ENCODE results near the gene TIMM50.
"Not testable (repeated sequence)": the region's sequence is repeated elsewhere in the genome, so short reads cannot be mapped to it uniquely, and the experiment has no call there.

The TIMM50 gene

GRCh38 chr19:39480337-39481228 is at the start of gene TIMM50:
Gene TIMM50, plus strand, starts transcription at chr19:39480838. Its CDS starts 16 bp downstream, at chr19:39480854.
- peak; percentile 92 for DNase-seq (ENCODE audit: low spot score)

- DNase-seq (ENCODE audit: low spot score), result no peak
Measured at GRCh38 chr19:39432677-39433025, 48.0 kb upstream of the TIMM50 start.

- DNase-seq (ENCODE audit: low spot score), result no peak
Measured at GRCh38 chr19:39433480-39434079, 47.1 kb upstream of the TIMM50 start.

- DNase-seq (ENCODE audit: low spot score), result no peak
Measured at GRCh38 chr19:39434123-39435076, 46.2 kb upstream of the TIMM50 start.

GRCh38 chr19:39435499-39436349 is 44.9 kb upstream of the TIMM50 start, which contains the start of gene RPS16:
Gene RPS16, minus strand, starts transcription at chr19:39435949. Its CDS starts 54 bp downstream, at chr19:39435895.
- peak; percentile 99 for DNase-seq (ENCODE audit: low spot score)

GRCh38 chr19:39436350-39436716 is 44.3 kb upstream of the TIMM50 start:
- no peak for DNase-seq (ENCODE audit: low spot score)

- no peak for DNase-seq (ENCODE audit: low spot score)
Measured at GRCh38 chr19:39438270-39438934, 42.2 kb upstream of the TIMM50 start.

GRCh38 chr19:39444598-39445195 is 35.9 kb upstream of the TIMM50 start:
- DNase-seq (ENCODE audit: low spot score), result no peak

GRCh38 chr19:39445196-39446111 is 35.2 kb upstream of the TIMM50 start, which contains the start of gene SUPT5H:
Gene SUPT5H, plus strand, starts transcription at chr19:39445582. Its CDS starts 309 bp downstream, at chr19:39445891.
- DNase-seq (ENCODE audit: low spot score), result peak; percentile 97

GRCh38 chr19:39446365-39447084 is 34.1 kb upstream of the TIMM50 start:
- DNase-seq (ENCODE audit: low spot score), result no peak

- no peak for DNase-seq (ENCODE audit: low spot score)
Measured at GRCh38 chr19:39448271-39448670, 32.4 kb upstream of the TIMM50 start.

GRCh38 chr19:39449116-39449797 is 31.4 kb upstream of the TIMM50 start:
- DNase-seq (ENCODE audit: low spot score), result no peak

GRCh38 chr19:39451257-39451656 is 29.4 kb upstream of the TIMM50 start:
- not testable (repeated sequence) for DNase-seq (ENCODE audit: low spot score)

- no peak for DNase-seq (ENCODE audit: low spot score)
Measured at GRCh38 chr19:39463403-39463802, 17.2 kb upstream of the TIMM50 start.

GRCh38 chr19:39465956-39466747 is 14.5 kb upstream of the TIMM50 start:
- peak; percentile 38 for DNase-seq (ENCODE audit: low spot score)

- no peak for DNase-seq (ENCODE audit: low spot score)
Measured at GRCh38 chr19:39467941-39468340, 12.7 kb upstream of the TIMM50 start.

- no peak for DNase-seq (ENCODE audit: low spot score)
Measured at GRCh38 chr19:39469036-39469435, 11.6 kb upstream of the TIMM50 start.
